ENCODE measurements around the gene ARHGEF18. TPM values are rescaled to one million over a fixed set of nuclear protein-coding genes. Genes with fewer than 3 reads are reported as not detected.

ARHGEF18 gene
- total RNA-seq, 1 donor from 2014 or later = 42.6 TPM

DNA sequence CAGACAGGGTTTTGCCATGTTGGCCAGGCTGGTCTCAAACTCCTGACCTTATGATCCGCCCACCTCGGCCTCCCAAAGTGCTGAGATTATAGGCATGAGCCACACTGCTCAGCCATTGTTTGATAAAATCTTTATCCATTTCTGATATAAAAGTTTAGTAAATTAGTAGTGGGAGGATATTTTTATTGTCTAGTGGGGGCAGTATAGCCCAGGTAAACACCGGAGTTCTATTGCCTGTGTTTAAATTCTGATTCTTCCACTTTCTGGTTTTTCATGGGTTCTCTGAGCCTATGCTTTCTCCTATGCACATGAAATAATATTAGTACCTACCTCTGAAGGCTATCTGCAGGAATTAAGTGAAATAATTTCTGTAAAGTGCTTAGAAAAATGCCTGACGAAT lies 20.1 kb upstream of the ARHGEF18 start:
- peaks cover 5% of the 10 kb centered on the region for H3K27me3 Mint-ChIP-seq (ENCODE audit: unreplicated experiment)
- no peaks in the 10 kb centered on the region for H3K36me3 Mint-ChIP-seq (ENCODE audit: unreplicated experiment)
- H3K9me3 Mint-ChIP-seq (ENCODE audit: unreplicated experiment) = peaks cover 7% of the 10 kb centered on the region
- no peak for DNase-seq (ENCODE audit: extremely low spot score, unreplicated experiment)
- no peaks in the 10 kb centered on the region for H3K4me1 Mint-ChIP-seq (ENCODE audit: unreplicated experiment)
- no peak overlapping the region for H3K4me3 Mint-ChIP-seq (ENCODE audit: unreplicated experiment)
- TF ChIP-seq, protein P1, sequence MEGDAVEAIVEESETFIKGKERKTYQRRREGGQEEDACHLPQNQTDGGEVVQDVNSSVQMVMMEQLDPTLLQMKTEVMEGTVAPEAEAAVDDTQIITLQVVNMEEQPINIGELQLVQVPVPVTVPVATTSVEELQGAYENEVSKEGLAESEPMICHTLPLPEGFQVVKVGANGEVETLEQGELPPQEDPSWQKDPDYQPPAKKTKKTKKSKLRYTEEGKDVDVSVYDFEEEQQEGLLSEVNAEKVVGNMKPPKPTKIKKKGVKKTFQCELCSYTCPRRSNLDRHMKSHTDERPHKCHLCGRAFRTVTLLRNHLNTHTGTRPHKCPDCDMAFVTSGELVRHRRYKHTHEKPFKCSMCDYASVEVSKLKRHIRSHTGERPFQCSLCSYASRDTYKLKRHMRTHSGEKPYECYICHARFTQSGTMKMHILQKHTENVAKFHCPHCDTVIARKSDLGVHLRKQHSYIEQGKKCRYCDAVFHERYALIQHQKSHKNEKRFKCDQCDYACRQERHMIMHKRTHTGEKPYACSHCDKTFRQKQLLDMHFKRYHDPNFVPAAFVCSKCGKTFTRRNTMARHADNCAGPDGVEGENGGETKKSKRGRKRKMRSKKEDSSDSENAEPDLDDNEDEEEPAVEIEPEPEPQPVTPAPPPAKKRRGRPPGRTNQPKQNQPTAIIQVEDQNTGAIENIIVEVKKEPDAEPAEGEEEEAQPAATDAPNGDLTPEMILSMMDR (IDR thresholded peaks at IDR 0.05) = no peak
- no peak overlapping the region for H3K27ac Mint-ChIP-seq (ENCODE audit: unreplicated experiment)

DNA sequence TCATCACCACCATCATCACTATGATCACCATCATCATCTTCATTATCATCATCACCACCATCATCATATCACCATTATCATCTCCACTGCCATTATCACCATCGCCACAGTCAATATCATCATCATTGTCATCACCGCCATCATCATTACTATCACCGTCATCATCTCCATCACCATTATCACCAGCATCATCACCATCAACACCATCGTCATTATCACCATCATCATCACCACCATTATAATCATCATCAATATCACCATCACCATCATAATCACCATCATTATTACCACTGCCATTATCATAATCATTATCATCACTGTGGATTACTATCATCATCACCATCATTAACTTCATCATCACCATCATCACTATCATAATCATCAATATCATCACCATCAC lies 17.3 kb upstream of the ARHGEF18 start:
- no peaks in the 10 kb centered on the region for H3K4me1 Mint-ChIP-seq (ENCODE audit: unreplicated experiment)
- no peak overlapping the region for H3K27ac Mint-ChIP-seq (ENCODE audit: unreplicated experiment)
- H3K9me3 Mint-ChIP-seq (ENCODE audit: unreplicated experiment) = no peaks in the 10 kb centered on the region
- no peaks in the 10 kb centered on the region for H3K36me3 Mint-ChIP-seq (ENCODE audit: unreplicated experiment)
- TF ChIP-seq, protein P1 (IDR thresholded peaks at IDR 0.05) = no peak
- H3K4me3 Mint-ChIP-seq (ENCODE audit: unreplicated experiment) = no peak overlapping the region
- H3K27me3 Mint-ChIP-seq (ENCODE audit: unreplicated experiment) = peaks cover 11% of the 10 kb centered on the region
- no peak for DNase-seq (ENCODE audit: extremely low spot score, unreplicated experiment)

DNA sequence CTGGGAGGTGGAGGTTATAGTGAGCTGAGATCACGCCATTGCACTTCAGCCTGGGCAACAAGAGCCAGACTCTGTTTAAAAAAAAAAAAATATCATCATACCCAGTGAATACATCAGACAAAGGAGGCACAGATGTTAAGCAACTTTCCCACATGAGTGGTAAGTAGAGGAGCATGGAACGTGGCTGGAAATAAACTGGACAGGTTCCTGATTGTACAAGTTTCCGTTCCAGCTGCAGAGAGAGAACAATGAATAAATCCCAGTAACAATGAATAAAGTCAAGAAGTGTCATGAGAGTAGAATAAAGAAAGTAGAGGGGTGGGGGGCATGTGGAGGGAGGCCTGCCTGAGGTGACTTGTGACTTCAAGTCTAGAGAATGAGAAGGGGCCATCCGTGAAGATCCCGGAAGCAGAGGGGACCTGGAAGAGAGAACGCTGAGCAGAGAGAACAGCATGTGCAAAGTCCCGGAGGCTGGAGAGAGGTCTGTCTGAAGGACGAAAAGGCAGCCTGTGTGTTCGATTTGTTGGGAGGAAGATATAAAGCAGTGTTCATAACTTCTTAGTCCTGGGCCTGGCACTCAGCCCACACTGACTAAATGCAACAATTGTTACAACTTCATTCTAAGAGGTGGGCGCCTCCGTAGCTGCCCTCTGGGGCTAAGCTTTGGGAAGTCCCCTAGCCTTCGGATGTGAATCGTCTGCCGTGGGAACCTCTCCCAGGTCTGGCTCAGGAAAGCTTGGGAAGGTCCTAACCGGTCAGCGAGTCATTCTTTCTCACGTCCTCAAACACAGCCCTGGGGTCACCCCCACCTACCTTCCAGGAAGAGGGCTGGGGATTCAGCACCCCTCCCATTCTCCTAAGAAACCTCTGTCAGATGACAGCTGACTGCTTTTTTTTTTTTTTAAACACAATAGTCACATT lies 15.3 kb upstream of the ARHGEF18 start:
- no peak for DNase-seq (ENCODE audit: extremely low spot score, unreplicated experiment)
- H3K4me3 Mint-ChIP-seq (ENCODE audit: unreplicated experiment) = no peak overlapping the region
- no peak overlapping the region for H3K27ac Mint-ChIP-seq (ENCODE audit: unreplicated experiment)
- no peaks in the 10 kb centered on the region for H3K36me3 Mint-ChIP-seq (ENCODE audit: unreplicated experiment)
- H3K27me3 Mint-ChIP-seq (ENCODE audit: unreplicated experiment) = peaks cover 14% of the 10 kb centered on the region
- no peaks in the 10 kb centered on the region for H3K4me1 Mint-ChIP-seq (ENCODE audit: unreplicated experiment)
- TF ChIP-seq, protein P1 (IDR thresholded peaks at IDR 0.05) = no peak
- H3K9me3 Mint-ChIP-seq (ENCODE audit: unreplicated experiment) = no peaks in the 10 kb centered on the region

DNA sequence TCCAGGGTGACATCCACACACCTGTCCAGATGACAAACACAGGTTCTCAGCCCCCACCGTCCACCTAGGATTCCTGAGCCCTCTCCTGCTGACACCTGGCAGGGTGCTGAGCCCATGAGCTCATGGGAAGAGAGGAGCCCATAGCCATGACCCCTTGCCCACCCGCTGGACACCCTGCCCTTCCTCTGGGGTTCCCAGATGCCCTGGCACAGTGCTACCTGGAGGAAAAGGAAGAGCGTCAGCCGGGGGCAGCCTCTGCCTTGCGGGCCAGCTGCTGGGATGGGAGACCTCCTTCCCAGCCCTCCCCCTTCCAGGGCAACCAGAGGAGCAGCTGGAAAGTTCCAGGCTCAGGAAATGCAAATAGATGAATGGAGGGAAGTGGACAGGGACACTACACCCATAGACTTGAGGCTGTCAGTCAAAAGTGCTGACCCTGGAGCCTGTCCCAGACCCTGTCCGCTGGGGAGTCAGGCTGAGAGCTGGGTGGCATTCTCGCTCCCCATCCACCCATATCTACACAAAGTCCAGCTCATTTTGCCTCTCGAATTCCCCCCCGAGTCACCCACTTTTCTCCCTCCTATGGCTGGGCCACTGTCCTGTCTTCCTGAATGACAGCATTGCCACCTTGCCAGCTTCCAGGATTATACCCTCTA lies 12.3 kb upstream of the ARHGEF18 start:
- Mint-ChIP-seq H3K9me3 (ENCODE audit: unreplicated experiment) (no peaks in the 10 kb centered on the region), H3K27ac (ENCODE audit: unreplicated experiment) (no peak overlapping the region), H3K36me3 (ENCODE audit: unreplicated experiment) (no peaks in the 10 kb centered on the region), H3K4me1 (ENCODE audit: unreplicated experiment) (peaks cover 3% of the 10 kb centered on the region), H3K27me3 (ENCODE audit: unreplicated experiment) (peaks cover 22% of the 10 kb centered on the region), H3K4me3 (ENCODE audit: unreplicated experiment) (no peak overlapping the region)
- no peak for DNase-seq (ENCODE audit: extremely low spot score, unreplicated experiment)
- TF ChIP-seq, protein P1 (IDR thresholded peaks at IDR 0.05) = no peak

All from osteocyte (in vitro differentiated cells).